Activated CD4-positive, alpha-beta T cell treated with anti-CD3 and anti-CD28 coated beads, Interleukin-2, Interleukin-4, amounts not matched to agents 100 ng/mL and 50 ng/mL, durations not matched to agents 16 hours and 8 hours (primary cell): ENCODE measurements around the gene TK1.

Experiments
- DNase-seq: peaks from one replicate; pipeline ENCODE4 v3.0.0-alpha.2; 2020; ENCODE audit warnings: low spot score

TK1 gene

GRCh38 chr17:78133971-78134898, 52.6 kb downstream of the TK1 start:
- DNase-seq, result peak; percentile 84

- no peak for DNase-seq
Observed at GRCh38 chr17:78133179-78133951, 53.5 kb downstream of the TK1 start.

- DNase-seq, result no peak
Observed at GRCh38 chr17:78132767-78133178, 54.1 kb downstream of the TK1 start.

- peak; percentile 73 for DNase-seq
Observed at GRCh38 chr17:78132084-78132676, 54.7 kb downstream of the TK1 start.

- DNase-seq, result no peak
Observed at GRCh38 chr17:78131172-78132083, 55.4 kb downstream of the TK1 start.

GRCh38 chr17:78130437-78131101, 56.3 kb downstream of the TK1 start, which contains the start of gene TMC8:
Gene TMC8 (plus strand): TSS chr17:78130771. CDS start chr17:78131589, 818 bp downstream.
- peak; percentile 93 for DNase-seq

GRCh38 chr17:78130090-78130436, 56.8 kb downstream of the TK1 start:
- no peak for DNase-seq

GRCh38 chr17:78129351-78130089, 57.3 kb downstream of the TK1 start:
- no peak for DNase-seq

- DNase-seq, result peak; percentile 75
Observed at GRCh38 chr17:78128551-78129350, 58.1 kb downstream of the TK1 start, which contains the start of gene TMC6. Gene TMC6 (minus strand): TSS chr17:78128755. CDS start chr17:78126832, 1,923 bp downstream.

- no peak for DNase-seq
Observed at GRCh38 chr17:78127888-78128550, 58.8 kb downstream of the TK1 start.

GRCh38 chr17:78127239-78127887, 59.5 kb downstream of the TK1 start:
- DNase-seq, result peak; percentile 84

GRCh38 chr17:78126895-78127238, 60.0 kb downstream of the TK1 start:
- no peak for DNase-seq

GRCh38 chr17:78125976-78126894, 60.6 kb downstream of the TK1 start:
- no peak for DNase-seq

- no peak for DNase-seq
Observed at GRCh38 chr17:78125138-78125913, 61.5 kb downstream of the TK1 start.

GRCh38 chr17:78124836-78125137, 62.1 kb downstream of the TK1 start:
- no peak for DNase-seq
